AG09319 (cell line): ENCODE data around the gene MICAL1.
A peak's percentile ranks its signal among the peaks of the same experiment; 100 is the strongest.

Source experiments
- DNase-seq: peaks from one replicate; pipeline ENCODE4 v3.0.0-alpha.2; 2010; ENCODE audit warnings: low read depth; ENCODE audit errors: extremely low read depth
- CTCF ChIP-seq: IDR thresholded peaks from 2 replicates; pipeline ENCODE4 v1.5.1; 2011; ENCODE audit warnings: low read depth, mild to moderate bottlenecking, inconsistent platforms, low read length, moderate library complexity

MICAL1 gene, protein sequence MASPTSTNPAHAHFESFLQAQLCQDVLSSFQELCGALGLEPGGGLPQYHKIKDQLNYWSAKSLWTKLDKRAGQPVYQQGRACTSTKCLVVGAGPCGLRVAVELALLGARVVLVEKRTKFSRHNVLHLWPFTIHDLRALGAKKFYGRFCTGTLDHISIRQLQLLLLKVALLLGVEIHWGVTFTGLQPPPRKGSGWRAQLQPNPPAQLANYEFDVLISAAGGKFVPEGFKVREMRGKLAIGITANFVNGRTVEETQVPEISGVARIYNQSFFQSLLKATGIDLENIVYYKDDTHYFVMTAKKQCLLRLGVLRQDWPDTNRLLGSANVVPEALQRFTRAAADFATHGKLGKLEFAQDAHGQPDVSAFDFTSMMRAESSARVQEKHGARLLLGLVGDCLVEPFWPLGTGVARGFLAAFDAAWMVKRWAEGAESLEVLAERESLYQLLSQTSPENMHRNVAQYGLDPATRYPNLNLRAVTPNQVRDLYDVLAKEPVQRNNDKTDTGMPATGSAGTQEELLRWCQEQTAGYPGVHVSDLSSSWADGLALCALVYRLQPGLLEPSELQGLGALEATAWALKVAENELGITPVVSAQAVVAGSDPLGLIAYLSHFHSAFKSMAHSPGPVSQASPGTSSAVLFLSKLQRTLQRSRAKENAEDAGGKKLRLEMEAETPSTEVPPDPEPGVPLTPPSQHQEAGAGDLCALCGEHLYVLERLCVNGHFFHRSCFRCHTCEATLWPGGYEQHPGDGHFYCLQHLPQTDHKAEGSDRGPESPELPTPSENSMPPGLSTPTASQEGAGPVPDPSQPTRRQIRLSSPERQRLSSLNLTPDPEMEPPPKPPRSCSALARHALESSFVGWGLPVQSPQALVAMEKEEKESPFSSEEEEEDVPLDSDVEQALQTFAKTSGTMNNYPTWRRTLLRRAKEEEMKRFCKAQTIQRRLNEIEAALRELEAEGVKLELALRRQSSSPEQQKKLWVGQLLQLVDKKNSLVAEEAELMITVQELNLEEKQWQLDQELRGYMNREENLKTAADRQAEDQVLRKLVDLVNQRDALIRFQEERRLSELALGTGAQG

GRCh38 chr6:109455437-109456110 lies at the start of gene MICAL1:
TSS of gene MICAL1 (minus strand) at chr6:109455772. CDS start at chr6:109454196, 1,576 bp downstream.
- peak; percentile 21 for TF ChIP-seq CTCF
- no peak for DNase-seq

DNA sequence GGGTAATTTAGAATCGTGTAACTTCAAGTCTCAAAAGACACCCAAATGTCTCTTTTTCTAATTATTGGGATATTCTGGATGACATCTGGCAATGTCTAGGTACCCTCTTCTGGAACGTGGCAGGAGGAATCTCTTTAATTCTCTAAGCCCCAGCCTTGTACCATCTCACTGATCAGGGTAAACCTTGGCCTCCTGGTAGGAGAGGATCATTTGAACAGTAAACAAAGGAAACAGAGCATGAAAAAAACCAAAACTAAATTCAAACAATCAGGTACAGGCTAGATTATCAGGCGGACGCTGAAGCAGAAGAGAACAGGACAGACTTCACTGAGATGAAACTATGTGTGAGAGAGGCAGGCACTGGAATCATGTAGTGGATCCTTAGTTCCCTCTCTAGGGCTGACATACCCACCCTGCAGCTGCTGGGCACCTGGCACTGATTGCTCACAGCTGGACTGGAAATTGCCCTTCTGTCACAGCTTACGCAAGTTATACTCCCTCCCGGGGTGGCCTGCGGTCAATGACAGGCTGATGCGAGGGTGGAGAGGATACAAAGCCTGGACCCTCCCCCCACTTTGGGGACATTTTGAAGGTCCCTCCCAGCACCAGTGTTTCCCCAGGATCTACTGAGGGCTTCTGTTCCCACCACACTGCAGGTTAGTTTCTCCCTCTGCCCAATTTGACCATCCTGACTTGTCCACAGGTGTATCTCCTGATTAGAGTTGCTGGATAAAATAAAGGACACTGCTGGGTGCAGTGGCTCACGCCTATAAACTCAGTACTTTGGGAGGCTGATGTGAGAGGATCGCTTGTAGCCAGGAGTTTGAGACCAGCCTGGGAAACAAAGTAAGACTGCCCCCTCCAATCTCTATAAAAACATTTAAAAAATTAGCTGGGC lies 48.0 kb upstream of the MICAL1 start:
- TF ChIP-seq CTCF: no peak
- no peak for DNase-seq

GRCh38 chr6:109498936-109499335 lies 43.4 kb upstream of the MICAL1 start:
- no peak for DNase-seq
- no peak for TF ChIP-seq CTCF

GRCh38 chr6:109498052-109498451 lies 42.5 kb upstream of the MICAL1 start:
- TF ChIP-seq CTCF: no peak
- no peak for DNase-seq

DNA sequence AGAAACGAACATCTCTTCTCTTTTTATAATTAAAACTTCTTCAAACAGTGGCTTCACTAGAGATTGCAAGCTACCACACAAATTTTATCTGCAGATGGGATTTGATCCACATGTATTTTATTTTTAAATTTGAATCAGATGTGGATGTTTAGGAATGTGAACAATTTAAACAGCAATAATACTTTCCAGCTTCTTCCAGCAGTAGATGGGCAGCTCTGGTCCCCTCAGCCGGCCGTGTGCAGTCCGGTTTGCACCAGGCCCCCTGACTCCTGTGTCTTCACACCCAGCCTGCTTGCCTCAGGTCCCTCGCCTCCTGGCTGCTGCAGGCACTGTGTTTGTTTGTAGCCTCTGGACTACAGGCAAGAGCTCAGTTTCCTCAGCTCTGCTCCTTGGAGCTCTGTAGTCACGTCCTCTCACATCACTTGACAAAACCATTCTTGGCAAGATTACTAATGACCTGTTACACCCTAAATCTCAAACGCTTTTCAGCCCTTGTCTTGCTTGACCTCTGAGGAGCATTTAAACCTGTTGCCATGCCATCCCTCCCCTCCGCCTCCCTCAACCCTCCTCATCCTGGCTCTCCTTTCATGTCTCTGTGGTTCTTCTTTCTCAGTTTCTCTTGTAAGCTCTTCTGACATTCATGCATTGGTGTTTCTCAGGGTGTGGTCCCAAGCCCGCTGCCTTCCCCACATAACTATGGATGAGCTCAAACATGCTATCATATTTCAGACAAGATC lies 40.6 kb upstream of the MICAL1 start:
- DNase-seq: no peak
- no peak for TF ChIP-seq CTCF

DNA sequence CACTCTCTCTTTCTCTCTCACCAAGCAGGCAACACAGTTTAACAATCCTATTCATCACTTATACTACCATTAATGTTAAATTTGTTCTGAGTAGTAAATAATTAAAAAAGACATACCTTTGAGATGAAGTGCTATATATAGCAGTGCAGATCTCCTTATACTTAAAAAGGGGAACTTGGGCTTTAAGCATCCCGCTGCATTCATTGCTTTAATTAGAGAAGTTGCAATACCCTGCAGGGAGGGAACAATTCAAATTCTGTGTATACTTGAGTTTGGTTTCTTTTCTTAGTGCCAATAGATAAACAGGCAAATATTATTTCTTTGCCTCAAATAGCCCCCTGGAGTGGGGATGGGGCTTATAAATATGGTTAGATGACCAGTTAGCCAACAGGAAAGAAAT lies 38.3 kb upstream of the MICAL1 start:
- no peak for DNase-seq
- TF ChIP-seq CTCF: no peak
